ENCODE data around the gene CAPG.
"Not testable (repeated sequence)": the region's sequence is repeated elsewhere in the genome, so short reads cannot be mapped to it uniquely, and the experiment has no call there.

Gene CAPG

DNA sequence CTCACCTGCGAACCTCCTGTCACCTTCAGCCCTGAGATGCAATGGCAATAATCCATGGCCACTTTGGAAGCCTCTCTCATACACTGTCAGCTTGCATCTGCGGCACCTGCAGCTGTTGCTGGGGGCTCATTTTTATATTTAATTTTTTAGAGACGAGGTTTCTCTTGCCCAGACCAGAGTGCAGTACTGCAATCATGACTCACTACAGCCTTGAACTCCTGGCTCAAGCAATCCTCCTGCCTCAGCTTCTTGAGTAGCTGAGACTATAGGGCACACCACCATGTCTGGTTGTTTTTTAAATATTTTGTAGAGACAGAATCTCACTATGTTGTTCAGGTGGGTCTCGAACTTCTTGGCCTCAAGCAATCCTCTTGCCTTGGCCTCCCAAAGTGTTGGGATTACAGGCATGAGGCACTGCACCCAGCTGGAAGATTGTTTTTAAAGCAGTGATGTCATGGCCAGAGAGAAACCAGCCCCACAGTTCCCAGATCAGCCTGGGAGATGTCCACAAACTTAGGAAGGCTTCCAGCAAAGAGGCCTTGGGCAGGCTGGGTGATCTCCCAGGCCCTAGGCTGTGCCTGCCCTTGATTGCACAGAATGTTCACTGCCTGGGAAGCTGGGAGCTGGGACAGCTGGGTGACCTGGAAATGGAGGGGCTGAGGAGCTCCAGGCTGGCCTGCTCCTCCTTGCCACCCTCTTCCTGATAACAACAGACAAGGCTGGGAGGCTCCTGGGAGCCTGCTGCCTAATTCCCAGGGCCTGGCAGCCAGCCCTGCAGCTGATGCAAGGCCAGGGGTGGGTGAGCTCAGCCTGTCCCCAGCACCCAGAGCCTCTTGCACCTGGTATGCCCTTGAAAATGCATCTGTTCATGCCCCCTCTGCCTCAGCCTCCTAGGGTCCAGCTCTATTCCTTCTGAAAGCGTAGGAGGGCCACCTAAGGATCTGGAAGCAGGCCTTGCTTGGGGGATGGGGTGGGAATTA lies 35.4 kb upstream of the CAPG start:
- DNase-seq (ENCODE audit: low spot score): no peak
- TF ChIP-seq, protein P1, sequence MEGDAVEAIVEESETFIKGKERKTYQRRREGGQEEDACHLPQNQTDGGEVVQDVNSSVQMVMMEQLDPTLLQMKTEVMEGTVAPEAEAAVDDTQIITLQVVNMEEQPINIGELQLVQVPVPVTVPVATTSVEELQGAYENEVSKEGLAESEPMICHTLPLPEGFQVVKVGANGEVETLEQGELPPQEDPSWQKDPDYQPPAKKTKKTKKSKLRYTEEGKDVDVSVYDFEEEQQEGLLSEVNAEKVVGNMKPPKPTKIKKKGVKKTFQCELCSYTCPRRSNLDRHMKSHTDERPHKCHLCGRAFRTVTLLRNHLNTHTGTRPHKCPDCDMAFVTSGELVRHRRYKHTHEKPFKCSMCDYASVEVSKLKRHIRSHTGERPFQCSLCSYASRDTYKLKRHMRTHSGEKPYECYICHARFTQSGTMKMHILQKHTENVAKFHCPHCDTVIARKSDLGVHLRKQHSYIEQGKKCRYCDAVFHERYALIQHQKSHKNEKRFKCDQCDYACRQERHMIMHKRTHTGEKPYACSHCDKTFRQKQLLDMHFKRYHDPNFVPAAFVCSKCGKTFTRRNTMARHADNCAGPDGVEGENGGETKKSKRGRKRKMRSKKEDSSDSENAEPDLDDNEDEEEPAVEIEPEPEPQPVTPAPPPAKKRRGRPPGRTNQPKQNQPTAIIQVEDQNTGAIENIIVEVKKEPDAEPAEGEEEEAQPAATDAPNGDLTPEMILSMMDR (IDR thresholded peaks at IDR 0.05; ENCODE audit: extremely low read depth, missing control alignments): no peak

DNA sequence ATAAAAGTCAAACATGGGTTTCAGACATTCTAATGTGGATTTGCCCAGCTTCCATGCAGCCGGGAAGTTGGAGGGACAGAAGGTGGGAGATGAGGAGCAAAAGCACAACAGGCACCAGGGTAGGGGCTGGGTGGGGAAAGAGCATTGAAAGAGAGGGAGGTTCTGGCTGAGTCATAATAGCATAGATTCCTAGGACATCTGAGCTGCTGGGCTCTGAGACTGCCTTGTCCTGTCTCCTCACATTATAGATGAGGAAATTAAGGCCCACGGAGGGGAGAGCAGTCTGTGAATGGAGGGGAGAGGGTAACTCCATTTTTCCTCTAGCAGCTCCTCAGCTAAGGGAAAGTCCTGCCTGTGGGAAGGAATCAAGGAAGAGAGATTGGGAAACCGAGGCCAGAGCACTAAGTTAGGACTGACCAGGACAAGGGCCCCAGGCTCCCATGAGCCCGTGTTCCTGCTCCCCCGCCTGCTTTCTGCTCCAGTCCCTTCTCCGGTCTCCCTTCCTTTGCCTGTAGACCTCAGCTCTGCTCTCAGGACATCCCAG lies 34.5 kb upstream of the CAPG start:
- DNase-seq (ENCODE audit: low spot score): no peak
- TF ChIP-seq, protein P1 (IDR thresholded peaks at IDR 0.05; ENCODE audit: extremely low read depth, missing control alignments): no peak

DNA sequence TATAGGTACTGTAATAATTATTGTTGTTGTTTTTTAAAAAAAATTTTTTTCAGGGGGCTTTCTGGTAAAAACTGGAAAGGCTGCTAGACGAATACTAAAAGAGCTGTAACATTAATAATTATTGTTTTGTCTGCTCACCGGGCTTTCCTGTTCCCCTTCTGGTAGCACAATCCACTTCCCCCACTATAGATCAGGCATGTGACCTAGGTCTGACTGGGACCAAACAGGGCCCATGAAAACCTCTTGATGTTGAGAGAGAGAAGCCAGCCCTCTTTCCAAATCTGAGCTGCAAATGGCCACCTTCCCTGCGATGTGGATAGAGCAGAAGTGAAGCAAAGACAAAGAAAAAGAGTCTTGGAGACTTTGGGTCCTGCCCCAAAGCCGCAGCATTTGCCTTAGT lies 31.7 kb upstream of the CAPG start:
- TF ChIP-seq, protein P1 (IDR thresholded peaks at IDR 0.05; ENCODE audit: extremely low read depth, missing control alignments): no peak
- no peak for DNase-seq (ENCODE audit: low spot score)

GRCh38 chr2:85440729-85441128 lies 30.6 kb upstream of the CAPG start:
- no peak for DNase-seq (ENCODE audit: low spot score)
- TF ChIP-seq, protein P1 (IDR thresholded peaks at IDR 0.05; ENCODE audit: extremely low read depth, missing control alignments): no peak

GRCh38 chr2:85439986-85440385 lies 29.8 kb upstream of the CAPG start:
- TF ChIP-seq, protein P1 (IDR thresholded peaks at IDR 0.05; ENCODE audit: extremely low read depth, missing control alignments): no peak
- DNase-seq (ENCODE audit: low spot score): no peak

DNA sequence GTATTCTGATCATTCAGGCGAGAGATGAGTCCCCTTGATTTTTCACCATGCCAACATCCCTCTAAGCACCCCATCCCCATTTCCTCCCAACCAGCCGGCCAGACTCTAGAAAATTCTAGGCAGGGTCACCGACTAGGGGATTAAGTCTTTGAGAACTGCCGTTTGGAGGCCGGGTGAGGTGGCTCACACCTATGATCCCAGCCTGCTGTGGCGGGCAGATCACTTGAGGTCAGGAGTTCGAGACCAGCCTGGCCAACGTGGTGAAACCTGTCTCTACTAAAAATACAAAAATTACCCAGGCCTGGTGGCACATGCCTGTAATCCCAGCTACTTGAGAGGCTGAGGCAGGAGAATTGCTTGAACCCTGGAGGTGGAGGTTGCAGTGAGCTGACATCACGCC lies 29.4 kb upstream of the CAPG start:
- DNase-seq (ENCODE audit: low spot score): not testable (repeated sequence)

DNA sequence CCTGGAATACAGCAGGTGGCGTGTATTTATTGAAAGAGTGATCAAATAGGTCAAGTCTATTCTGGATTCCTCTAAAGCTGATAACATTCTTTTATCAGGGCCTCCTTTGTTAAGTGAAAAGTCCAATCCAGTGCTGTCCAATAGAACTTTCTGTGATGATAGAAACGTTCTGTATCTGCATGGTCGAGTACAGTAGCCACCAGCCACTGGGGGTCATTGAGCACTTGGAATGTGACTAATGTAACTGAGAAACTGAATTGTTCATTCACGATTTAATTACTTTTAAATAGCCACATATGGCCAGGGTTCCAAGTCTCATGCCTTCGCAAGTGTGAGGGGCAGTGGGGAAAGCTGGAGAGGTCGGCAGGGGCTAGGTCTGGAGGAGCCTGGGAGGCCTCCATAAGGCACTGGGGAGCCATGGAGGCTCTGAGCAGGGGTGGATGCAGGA lies 28.9 kb upstream of the CAPG start:
- DNase-seq (ENCODE audit: low spot score): no peak
- TF ChIP-seq, protein P1 (IDR thresholded peaks at IDR 0.05; ENCODE audit: extremely low read depth, missing control alignments): no peak
